ENCODE measurements around the gene MRAP2. TPM values are rescaled to one million over a fixed set of nuclear protein-coding genes. Genes with fewer than 3 reads are reported as not detected.

Gene MRAP2
- polyA plus RNA-seq, 1 donor: 21.4 TPM

- no peak for DNase-seq
These were observed 102.9 kb downstream of the MRAP2 start for GRCh38 chr6:84136364-84137050.

DNA sequence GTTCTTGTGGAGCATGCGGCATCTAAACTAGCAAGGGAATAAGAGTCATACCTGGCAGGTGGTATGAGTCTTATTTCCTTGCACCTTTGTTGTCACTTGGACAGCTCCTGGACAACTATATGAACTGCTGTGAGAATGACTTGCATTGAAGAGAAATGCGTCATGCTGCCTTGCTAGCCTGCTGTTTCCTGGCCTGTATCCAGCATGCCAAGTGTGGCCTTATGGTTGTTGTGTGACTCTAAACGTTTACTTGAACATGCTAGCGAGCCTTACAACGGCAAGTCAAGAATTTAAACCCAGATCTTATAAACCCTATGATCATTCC is 103.4 kb downstream of the MRAP2 start:
- no peak for DNase-seq

- DNase-seq: no peak
These were observed 104.5 kb downstream of the MRAP2 start for GRCh38 chr6:84137989-84138575.

- no peak for DNase-seq
These were observed 105.7 kb downstream of the MRAP2 start for GRCh38 chr6:84139311-84139710.

Other genes starting within 250 kb of the MRAP2 start
- gene RIPPLY2, start 180.4 kb upstream of the MRAP2 start, polyA plus RNA-seq (ENCODE audit: insufficient read length): 0.23 TPM
- 11.9 TPM for gene CYB5R4, start 174.1 kb upstream of the MRAP2 start, polyA plus RNA-seq (ENCODE audit: insufficient read length)
- 5.2 TPM for gene CEP162, start 193.9 kb downstream of the MRAP2 start, polyA plus RNA-seq (ENCODE audit: insufficient read length)

Data from hindlimb muscle (tissue), 1 donor.